Lung (tissue), 12 donors: ENCODE results near the gene PRDM9. TPM values are rescaled to one million over a fixed set of nuclear protein-coding genes. Genes with fewer than 3 reads are reported as not detected.

Experiments
- ATAC-seq: fragments of 200-7000 bp; cut with Tn5 transposase; one replicate; pipeline ENCODE4 v1.9.1; 2020; ENCODE audit warnings: moderate number of reproducible peaks; ENCODE audit not compliant: insufficient read depth, low FRiP score
- DNase-seq, 3 donors: peaks; one replicate each; pipeline ENCODE4 v3.0.0-alpha.2; 2013 to 2017
- H3K27ac ChIP-seq, 2 donors: one replicate each; pipeline ENCODE4 v1.5.1; 2013; ENCODE audit warnings: mild to moderate bottlenecking in 2 of 2, moderate library complexity in 2 of 2, control low read depth in 1 of 2, inconsistent platforms in 1 of 2, low read depth in 1 of 2, low read length in 1 of 2
- H3K27me3 ChIP-seq, 3 donors: one replicate each; pipeline ENCODE4 v1.5.1; 2013; ENCODE audit warnings: low read length in 2 of 3; ENCODE audit not compliant: control insufficient read depth in 3 of 3, insufficient read depth in 3 of 3
- H3K36me3 ChIP-seq, 4 donors: one replicate each; pipeline ENCODE4 v1.5.1; 2013; ENCODE audit warnings: low read length in 4 of 4, mild to moderate bottlenecking in 1 of 4, moderate library complexity in 1 of 4; ENCODE audit not compliant: control insufficient read depth in 4 of 4, insufficient read depth in 4 of 4
- H3K4me1 ChIP-seq, 5 donors: one replicate each; pipeline ENCODE4 v1.5.1; 2013; ENCODE audit warnings: low read length in 5 of 5, mild to moderate bottlenecking in 2 of 5, moderate library complexity in 1 of 5; ENCODE audit not compliant: control insufficient read depth in 5 of 5, insufficient read depth in 5 of 5
- H3K4me3 ChIP-seq: one replicate; pipeline ENCODE4 v1.5.1; 2013; ENCODE audit warnings: mild to moderate bottlenecking, control low read depth, moderate library complexity
- H3K9ac ChIP-seq, 2 donors: one replicate each; pipeline ENCODE4 v1.5.1; 2013; ENCODE audit warnings: low read length in 2 of 2, control low read depth in 1 of 2; ENCODE audit not compliant: insufficient read depth in 1 of 2
- H3K9me3 ChIP-seq, 4 donors: one replicate each; pipeline ENCODE4 v1.5.1; 2013; ENCODE audit warnings: low read length in 3 of 4, mild to moderate bottlenecking in 1 of 4, moderate library complexity in 1 of 4; ENCODE audit not compliant: control insufficient read depth in 4 of 4, insufficient read depth in 3 of 4
- WGBS, 2 donors: extraction: QIAGEN DNeasy Blood & Tissue Kit; methylation state at CpG; one replicate each; pipeline ENCODE4 v1.1.7; 2013; 5-methylcytosine and 5-hydroxymethylcytosine counted together
- polyA plus RNA-seq, 2 donors: library from polyadenylated mRNA; stranded (reverse); fragments of 200-250 nt; gene quantifications; one replicate each; pipeline ENCODE4 v1.2.1, GENCODE V29; 2013
- total RNA-seq, 2 donors: library from RNA; depleted of rRNA in 1 of 2; stranded (reverse); fragments of >200 nt in 1 of 2; gene quantifications; one replicate each; pipeline ENCODE4 v1.2.1, GENCODE V29; 2014 to 2021
- TF ChIP-seq, protein P1 (sequence below): IDR thresholded peaks from 2 replicates; pipeline ENCODE4 v1.5.1; 2012; ENCODE audit warnings: mild to moderate bottlenecking; ENCODE audit errors: control extremely low read depth, extremely low read depth
- donor health status: control.
- donor health status: control.
- donor health status: Bipolar disorder and iron deficiency.
- donor health status: healthy.
- donor health status: DM: yes; HTN: yes; CAD: no.

The PRDM9 gene
- total and polyA plus RNA-seq, 4 donors = not detected

DNA sequence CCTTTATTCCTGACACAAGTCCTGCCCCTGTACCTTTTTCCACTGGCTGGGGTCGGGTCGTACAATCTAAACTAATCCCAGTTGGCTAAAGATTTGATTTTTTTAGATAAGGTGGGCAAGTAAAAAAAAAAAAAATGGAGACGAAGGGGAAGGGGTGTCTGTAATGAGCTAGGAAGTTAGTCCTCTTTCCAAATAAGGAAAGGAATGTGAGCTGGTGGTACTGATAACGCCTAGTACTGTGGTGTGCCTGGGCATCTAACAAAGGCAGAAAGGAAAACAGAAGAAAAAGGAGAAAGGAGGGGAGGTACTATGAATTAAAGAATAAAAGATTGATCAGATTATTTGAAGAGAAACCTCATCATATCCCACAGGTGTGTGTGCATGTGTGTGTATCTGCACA lies 21.3 kb downstream of the PRDM9 start:
- DNase-seq (peak in 1 of 3 donors; percentile 7), ATAC-seq (no peak)
- Histone ChIP-seq H3K4me3 (no peak overlapping the region), H3K27ac (no peak overlapping the region), H3K9ac (no peak overlapping the region), H3K36me3 (no peaks in the 10 kb centered on the region), H3K27me3 (no peaks in the 10 kb centered on the region), H3K9me3 (no peaks in the 10 kb centered on the region), H3K4me1 (no peaks in the 10 kb centered on the region)
- TF ChIP-seq, protein P1, sequence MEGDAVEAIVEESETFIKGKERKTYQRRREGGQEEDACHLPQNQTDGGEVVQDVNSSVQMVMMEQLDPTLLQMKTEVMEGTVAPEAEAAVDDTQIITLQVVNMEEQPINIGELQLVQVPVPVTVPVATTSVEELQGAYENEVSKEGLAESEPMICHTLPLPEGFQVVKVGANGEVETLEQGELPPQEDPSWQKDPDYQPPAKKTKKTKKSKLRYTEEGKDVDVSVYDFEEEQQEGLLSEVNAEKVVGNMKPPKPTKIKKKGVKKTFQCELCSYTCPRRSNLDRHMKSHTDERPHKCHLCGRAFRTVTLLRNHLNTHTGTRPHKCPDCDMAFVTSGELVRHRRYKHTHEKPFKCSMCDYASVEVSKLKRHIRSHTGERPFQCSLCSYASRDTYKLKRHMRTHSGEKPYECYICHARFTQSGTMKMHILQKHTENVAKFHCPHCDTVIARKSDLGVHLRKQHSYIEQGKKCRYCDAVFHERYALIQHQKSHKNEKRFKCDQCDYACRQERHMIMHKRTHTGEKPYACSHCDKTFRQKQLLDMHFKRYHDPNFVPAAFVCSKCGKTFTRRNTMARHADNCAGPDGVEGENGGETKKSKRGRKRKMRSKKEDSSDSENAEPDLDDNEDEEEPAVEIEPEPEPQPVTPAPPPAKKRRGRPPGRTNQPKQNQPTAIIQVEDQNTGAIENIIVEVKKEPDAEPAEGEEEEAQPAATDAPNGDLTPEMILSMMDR = no peak
- WGBS, 2 donors = 51 to 74% methylated on average over 4 of the region's 4 CpGs

DNA sequence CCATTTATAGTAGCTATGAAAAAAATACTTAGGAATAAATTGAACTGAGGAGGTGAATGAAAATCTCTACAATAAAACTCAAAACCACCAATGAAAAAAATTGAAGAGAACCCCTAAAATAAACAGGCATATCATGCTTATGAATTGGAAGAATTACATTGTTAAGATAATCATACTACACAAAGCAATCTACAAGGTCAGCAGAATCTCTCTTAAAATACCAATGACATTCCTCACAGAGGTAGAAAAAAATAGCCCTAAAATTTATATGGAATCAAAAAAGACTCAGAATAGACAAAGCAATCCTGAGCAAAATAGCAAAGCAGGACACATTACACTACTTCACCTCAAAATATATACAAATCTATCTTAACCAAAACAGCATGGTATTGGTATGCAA lies 23.2 kb downstream of the PRDM9 start:
- Histone ChIP-seq H3K4me1 (no peaks in the 10 kb centered on the region), H3K27ac (no peak overlapping the region), H3K36me3 (no peaks in the 10 kb centered on the region), H3K9me3 (no peaks in the 10 kb centered on the region), H3K27me3 (no peaks in the 10 kb centered on the region), H3K4me3 (no peak overlapping the region), H3K9ac (no peak overlapping the region)
- DNase-seq (no peak), ATAC-seq (no peak)
- TF ChIP-seq, protein P1 = no peak

DNA sequence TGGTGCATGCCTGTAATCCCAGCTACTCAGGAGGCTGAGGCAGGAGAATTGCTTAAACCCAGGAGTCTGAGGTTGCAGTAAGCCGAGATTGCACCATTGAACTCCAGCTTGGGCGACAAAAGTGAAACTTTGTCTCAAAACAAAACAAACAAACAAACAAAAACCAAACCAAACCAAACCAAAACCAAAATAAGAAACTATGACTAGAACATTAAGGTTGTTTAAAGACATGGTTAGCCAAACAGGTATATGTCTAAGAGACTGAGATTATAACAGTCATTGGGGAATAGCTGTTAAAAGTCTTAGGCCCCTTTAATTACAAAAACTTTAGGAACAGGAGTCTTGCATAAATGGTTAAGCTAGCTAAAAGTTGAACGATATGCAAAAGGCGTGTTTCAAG lies 63.6 kb downstream of the PRDM9 start:
- WGBS, 2 donors = 82 to 85% methylated on average over 4 of the region's 4 CpGs

More for the DNA sequence above, 63.6 kb downstream of the PRDM9 start:
- no peak for ATAC-seq
- Histone ChIP-seq H3K4me3 (no peak overlapping the region), H3K27me3 (no peaks in the 10 kb centered on the region), H3K36me3 (no peaks in the 10 kb centered on the region), H3K9ac (no peak overlapping the region), H3K27ac (no peak overlapping the region), H3K9me3 (no peaks in the 10 kb centered on the region), H3K4me1 (no peaks in the 10 kb centered on the region)
- DNase-seq = no peak
- TF ChIP-seq, protein P1 = no peak
